GM18861 (cell line): ENCODE measurements around the gene PSMG4.
"Not testable (repeated sequence)": the region's sequence is repeated elsewhere in the genome, so short reads cannot be mapped to it uniquely, and the experiment has no call there.

Source experiments
- ATAC-seq: cut with Tn5 transposase; IDR thresholded peaks from one replicate; pipeline ENCODE4 v1.9.1; 2021; ENCODE audit not compliant: unreplicated experiment

Gene PSMG4

DNA sequence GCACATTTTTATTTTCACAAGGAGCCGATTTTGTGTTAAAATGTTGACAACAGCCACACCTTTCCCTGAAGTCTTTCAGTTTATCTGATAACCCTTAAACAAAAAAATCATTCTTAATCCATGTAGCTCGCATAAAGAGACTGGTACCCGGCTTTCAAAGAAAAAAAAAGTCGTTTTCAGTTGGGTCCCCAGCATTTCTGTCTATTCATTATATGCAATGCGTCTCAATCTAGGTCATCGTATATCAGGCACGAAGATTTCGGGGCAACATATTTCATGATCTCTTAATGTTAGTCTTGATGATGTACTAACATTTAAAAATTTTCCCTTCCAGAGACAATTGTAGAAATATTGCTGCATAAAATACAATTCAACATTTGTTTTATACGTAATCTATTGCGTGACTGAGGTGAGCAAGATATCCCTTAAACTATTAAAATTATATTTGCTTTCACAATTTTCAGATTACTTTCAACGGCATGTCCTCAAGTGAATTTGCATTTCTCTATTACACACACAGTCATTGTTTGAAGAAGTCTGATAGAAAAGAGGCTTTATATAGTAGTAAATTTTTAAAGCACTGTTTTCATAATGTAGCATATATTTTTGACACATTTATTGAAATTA is 28.4 kb upstream of the PSMG4 start:
- ATAC-seq = no peak

DNA sequence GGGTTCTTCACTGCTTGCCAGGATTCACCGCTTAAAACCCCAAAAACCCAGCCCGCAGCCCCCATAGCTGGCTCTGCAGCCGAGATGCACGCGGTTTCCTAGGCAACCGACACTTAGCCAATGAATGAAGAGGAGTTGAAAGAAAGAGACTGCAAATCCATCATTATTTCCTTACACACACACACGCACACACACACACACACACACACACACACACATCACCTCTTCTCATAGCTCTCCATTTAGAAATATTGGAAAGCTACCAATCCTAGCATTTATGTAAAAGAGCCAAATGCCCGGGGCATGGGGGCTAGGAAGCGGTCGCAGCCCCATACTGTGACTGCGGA is 27.9 kb upstream of the PSMG4 start:
- ATAC-seq = no peak

DNA sequence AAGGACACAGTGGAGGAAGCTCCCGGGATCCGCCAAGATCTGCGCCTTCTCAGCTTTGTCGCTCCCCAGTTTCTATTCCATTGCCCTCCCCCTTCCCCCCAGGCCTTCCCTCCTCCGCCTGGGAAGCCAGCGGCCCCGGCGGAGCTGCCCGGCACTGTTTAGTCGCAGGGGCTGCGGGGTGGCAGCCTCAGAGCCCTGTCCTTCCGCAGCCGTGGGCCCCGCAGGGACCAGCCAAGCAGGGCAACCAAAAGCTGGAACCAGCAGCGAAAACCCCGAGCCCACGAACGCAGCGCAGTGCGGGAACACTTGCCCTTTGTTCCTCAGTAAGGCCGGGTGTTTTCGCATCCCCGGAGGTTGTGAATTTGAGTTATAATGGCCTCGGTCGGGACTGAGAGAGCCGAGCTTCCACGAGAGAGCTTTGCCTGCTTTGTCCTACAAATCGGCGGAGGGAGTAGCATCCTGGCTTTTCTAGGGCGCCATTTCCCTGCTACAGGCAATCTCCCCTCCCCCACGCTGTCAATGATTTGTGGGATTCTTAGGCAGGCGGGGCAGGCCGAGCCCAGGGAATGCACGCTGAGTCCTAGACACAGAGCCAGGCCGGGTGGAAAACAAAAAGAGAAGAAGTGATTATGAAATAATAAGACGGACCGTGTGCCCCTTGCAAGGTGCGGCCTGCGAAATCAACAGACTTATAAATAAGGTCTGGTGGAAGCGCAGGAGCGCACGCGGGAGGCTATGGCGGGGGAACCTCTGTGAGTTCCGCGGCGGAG is 27.3 kb upstream of the PSMG4 start:
- ATAC-seq = no peak

DNA sequence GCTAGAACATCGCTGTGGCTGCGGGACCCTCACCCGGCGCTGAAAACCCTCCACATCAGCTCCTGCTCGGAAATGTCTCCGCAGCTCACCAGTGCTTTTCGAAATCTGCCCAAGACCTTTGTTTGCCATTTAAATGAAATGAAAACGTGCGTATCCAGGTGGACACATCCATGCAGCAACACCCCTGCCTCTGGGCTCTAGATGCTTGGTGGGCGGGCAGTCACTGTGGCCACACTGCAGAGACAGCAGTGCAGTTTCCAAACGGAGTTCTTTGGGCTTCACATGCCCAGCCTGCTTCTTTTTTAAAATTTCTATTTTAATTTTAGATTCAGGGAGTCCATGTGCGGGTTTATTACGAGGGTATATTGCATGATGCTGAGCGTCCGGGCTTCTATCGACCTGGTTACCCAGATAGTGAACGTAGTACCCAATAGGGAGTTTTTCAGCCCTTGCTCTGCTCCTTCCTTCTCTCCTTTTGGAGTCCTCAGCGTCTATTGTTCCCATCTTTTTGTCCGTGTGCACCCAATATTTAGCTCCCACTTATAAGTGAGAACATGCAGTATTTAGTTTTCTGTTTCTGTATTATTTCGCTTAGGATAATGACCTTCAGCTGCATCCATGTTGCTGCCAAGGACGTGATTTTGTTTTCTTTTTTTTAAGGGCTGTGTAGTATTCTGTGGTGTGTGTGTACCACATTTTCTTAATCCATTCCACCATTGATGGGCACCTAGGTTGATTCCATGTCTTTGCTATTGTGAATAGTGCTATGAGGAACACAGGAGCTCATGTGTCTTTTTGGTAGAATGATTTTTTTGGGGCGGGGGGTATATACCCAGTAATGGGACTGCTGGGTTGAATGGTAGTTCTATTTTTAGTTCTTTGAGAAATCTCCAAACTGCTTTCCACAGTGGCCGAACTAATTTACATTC is 26.5 kb upstream of the PSMG4 start:
- ATAC-seq = no peak

DNA sequence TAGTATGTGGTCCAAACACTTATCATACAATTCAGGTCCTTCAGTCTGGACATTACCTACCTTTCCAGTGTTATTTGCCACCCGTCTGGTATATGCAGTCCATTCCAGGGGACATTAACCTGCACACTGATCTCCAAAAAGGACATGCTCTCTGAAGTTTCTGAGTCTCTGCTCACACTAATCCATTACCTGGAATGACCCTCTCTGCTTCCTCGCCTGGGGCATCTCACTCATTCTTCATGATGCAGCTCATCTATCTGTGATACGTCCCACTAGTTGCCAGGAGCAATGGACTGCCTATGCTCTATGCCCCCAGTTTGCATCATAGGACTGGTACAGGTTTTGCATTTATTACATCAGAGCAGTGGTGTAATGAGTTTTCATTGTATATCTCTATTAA is 25.4 kb upstream of the PSMG4 start:
- ATAC-seq = no peak

DNA sequence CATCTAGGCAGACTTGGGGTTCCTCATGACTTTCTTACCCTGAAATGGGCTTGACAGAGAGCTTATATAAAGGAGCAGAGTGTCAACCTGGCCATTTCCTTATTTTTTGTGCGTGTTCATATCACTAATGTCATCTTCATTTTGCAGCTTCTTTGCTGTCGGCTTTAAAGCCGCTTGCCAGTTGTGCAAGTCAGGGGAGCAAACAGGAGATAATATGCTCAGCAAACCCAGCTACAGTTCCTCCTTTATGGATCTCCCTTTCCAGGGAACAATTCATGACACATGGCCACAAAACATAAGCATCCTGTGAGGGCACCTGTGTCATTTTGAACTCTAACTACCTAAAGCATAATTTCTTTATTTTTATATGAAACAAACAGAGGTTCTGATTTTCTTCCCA is 24.8 kb upstream of the PSMG4 start:
- ATAC-seq = no peak

DNA sequence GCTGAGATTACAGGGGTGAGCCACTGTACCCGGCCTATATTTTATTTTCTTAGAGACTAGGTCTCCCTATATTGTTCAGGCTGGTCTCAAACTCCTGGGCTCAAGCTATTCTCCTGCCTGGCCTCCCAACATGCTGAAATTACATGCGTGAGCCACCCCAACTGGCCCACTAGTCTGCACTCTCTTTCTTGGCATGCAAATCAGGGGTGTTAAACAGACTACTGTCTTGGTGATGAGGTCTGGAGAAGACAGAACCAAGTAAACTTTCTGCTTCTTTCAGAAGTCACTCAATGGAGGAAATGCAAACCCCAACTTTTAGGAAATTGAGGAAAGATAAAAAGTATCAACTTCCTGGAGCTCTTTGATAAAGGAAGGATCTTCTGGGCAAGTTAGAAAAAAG is 23.3 kb upstream of the PSMG4 start:
- ATAC-seq = no peak

- ATAC-seq = no peak
Observed at GRCh38 chr6:3236005-3236404, 22.7 kb upstream of the PSMG4 start.

GRCh38 chr6:3237761-3238662 is 20.7 kb upstream of the PSMG4 start:
- no peak for ATAC-seq

- ATAC-seq = no peak
Observed at GRCh38 chr6:3239110-3239830, 19.5 kb upstream of the PSMG4 start.

GRCh38 chr6:3240595-3240994 is 18.2 kb upstream of the PSMG4 start:
- no peak for ATAC-seq

GRCh38 chr6:3241745-3242144 is 17.0 kb upstream of the PSMG4 start:
- not testable (repeated sequence) for ATAC-seq

GRCh38 chr6:3242768-3243167 is 16.0 kb upstream of the PSMG4 start:
- ATAC-seq = no peak

- ATAC-seq = no peak
Observed at GRCh38 chr6:3244003-3244831, 14.5 kb upstream of the PSMG4 start.

DNA sequence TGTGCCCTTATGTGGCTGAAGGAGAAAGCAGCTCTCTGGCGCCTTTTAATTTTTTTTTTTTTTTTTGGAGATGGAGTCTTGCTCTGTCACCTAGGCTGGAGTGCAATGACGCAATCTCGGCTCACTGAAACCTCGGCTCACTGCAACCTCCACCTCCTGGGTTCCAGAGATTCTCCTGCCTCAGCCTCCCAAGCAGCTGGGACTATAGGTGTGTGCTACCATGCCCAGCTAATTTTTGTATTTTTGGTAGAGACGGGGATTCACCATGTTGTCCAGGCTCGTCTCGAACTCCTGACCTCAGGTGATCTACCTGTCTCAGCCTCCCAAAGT is 13.9 kb upstream of the PSMG4 start:
- not testable (repeated sequence) for ATAC-seq

GRCh38 chr6:3245216-3245615 is 13.5 kb upstream of the PSMG4 start:
- no peak for ATAC-seq

GRCh38 chr6:3247255-3248146 is 11.2 kb upstream of the PSMG4 start:
- no peak for ATAC-seq

- ATAC-seq = no peak
Observed at GRCh38 chr6:3249821-3250220, 8.9 kb upstream of the PSMG4 start.
